Stomach smooth muscle (tissue), 2 donors: Measurements from ENCODE around the gene COQ8B.

Experiments used
- H3K27ac ChIP-seq: one replicate; pipeline ENCODE4 v1.7.0; 2013; ENCODE audit warnings: mild to moderate bottlenecking, low read length, inconsistent platforms
- H3K27me3 ChIP-seq, 2 donors: one replicate each; pipeline ENCODE4 v1.7.0; 2013; ENCODE audit warnings: low read length in 2 of 2; ENCODE audit not compliant: insufficient read depth in 2 of 2, control insufficient read depth in 1 of 2
- H3K36me3 ChIP-seq, 2 donors: one replicate each; pipeline ENCODE4 v1.7.0; 2013; ENCODE audit warnings: low read length in 2 of 2; ENCODE audit not compliant: control insufficient read depth in 2 of 2, insufficient read depth in 2 of 2
- H3K4me1 ChIP-seq: one replicate; pipeline ENCODE4 v1.7.0; 2013; ENCODE audit warnings: low read length; ENCODE audit not compliant: control insufficient read depth, insufficient read depth
- H3K4me3 ChIP-seq, 2 donors: one replicate each; pipeline ENCODE4 v1.7.0; 2013; ENCODE audit warnings: low read length in 2 of 2
- H3K9ac ChIP-seq, 2 donors: one replicate each; pipeline ENCODE4 v1.7.0; 2013; ENCODE audit warnings: low read length in 2 of 2, mild to moderate bottlenecking in 1 of 2
- H3K9me3 ChIP-seq, 2 donors: one replicate each; pipeline ENCODE4 v1.7.0; 2013; ENCODE audit warnings: low read length in 2 of 2; ENCODE audit not compliant: control insufficient read depth in 2 of 2
- donor health status: healthy.
- donor health status: Pancreatic carcinoma.

The COQ8B gene

GRCh38 chr19:40754611-40755247 is 38.0 kb upstream of the COQ8B start:
- Histone ChIP-seq H3K9ac (no peak overlapping the region), H3K9me3 (no peaks in the 10 kb centered on the region), H3K4me3 (no peak overlapping the region), H3K4me1 (peaks cover 36% of the 10 kb centered on the region), H3K27me3 (no peaks in the 10 kb centered on the region), H3K27ac (no peak overlapping the region), H3K36me3 (peaks cover 27 to 28% of the 10 kb centered on the region in 2 donors)

GRCh38 chr19:40752257-40752781 is 35.6 kb upstream of the COQ8B start:
- Histone ChIP-seq H3K9ac (no peak overlapping the region), H3K9me3 (no peaks in the 10 kb centered on the region), H3K27me3 (no peaks in the 10 kb centered on the region), H3K27ac (no peak overlapping the region), H3K4me1 (peaks cover 43% of the 10 kb centered on the region), H3K4me3 (peak overlapping the region; percentile 86 to 93), H3K36me3 (peaks cover 12 to 14% of the 10 kb centered on the region in 2 donors)

GRCh38 chr19:40750874-40751537 is 34.3 kb upstream of the COQ8B start, which contains the start of gene SNRPA:
Gene SNRPA, plus strand, starts transcription at chr19:40751203. Its CDS starts 206 bp downstream, at chr19:40751409.
- H3K4me1 ChIP-seq = peaks cover 41% of the 10 kb centered on the region
- peaks cover 0 to 7% of the 10 kb centered on the region in 2 donors for H3K36me3 ChIP-seq
- no peaks in the 10 kb centered on the region for H3K27me3 ChIP-seq
- H3K9ac ChIP-seq = peak within 1 kb of the TSS; percentile 89 to 96
- H3K27ac ChIP-seq = peak within 1 kb of the TSS; percentile 88
- H3K9me3 ChIP-seq = no peaks in the 10 kb centered on the region
- H3K4me3 ChIP-seq = peak within 1 kb of the TSS; percentile 86 to 93

- Histone ChIP-seq H3K4me3 (peak within 1 kb of the TSS; percentile 86 to 93), H3K27ac (peak within 1 kb of the TSS; percentile 88), H3K9me3 (no peaks in the 10 kb centered on the region), H3K27me3 (no peaks in the 10 kb centered on the region), H3K36me3 (peaks cover 0 to under 1% of the 10 kb centered on the region in 2 donors), H3K9ac (peak within 1 kb of the TSS; percentile 89 to 96), H3K4me1 (peaks cover 34% of the 10 kb centered on the region)
These were observed 33.6 kb upstream of the COQ8B start, which contains the start of gene ACTMAP for GRCh38 chr19:40750058-40750873. Gene ACTMAP, minus strand, starts transcription at chr19:40750477. Its CDS starts 674 bp downstream, at chr19:40749803.

- Histone ChIP-seq H3K27ac (no peak overlapping the region), H3K36me3 (peaks cover 0 to 2% of the 10 kb centered on the region in 2 donors), H3K4me1 (peaks cover 23% of the 10 kb centered on the region), H3K9me3 (no peaks in the 10 kb centered on the region), H3K9ac (no peak overlapping the region), H3K4me3 (no peak overlapping the region), H3K27me3 (no peaks in the 10 kb centered on the region)
These were observed 30.9 kb upstream of the COQ8B start for GRCh38 chr19:40747536-40747935.

GRCh38 chr19:40745402-40745780 is 28.7 kb upstream of the COQ8B start:
- H3K4me1 ChIP-seq = peaks cover 19% of the 10 kb centered on the region
- H3K4me3 ChIP-seq = no peak overlapping the region
- no peak overlapping the region for H3K27ac ChIP-seq
- H3K9me3 ChIP-seq = no peaks in the 10 kb centered on the region
- no peak overlapping the region for H3K9ac ChIP-seq
- H3K27me3 ChIP-seq = no peaks in the 10 kb centered on the region
- peaks cover 0 to 2% of the 10 kb centered on the region in 2 donors for H3K36me3 ChIP-seq

- no peak overlapping the region for H3K9ac ChIP-seq
- H3K36me3 ChIP-seq = peaks cover 2 to 5% of the 10 kb centered on the region in 2 donors
These were observed 28.1 kb upstream of the COQ8B start for GRCh38 chr19:40744554-40745401.

GRCh38 chr19:40743926-40744325 is 27.2 kb upstream of the COQ8B start:
- no peaks in the 10 kb centered on the region for H3K27me3 ChIP-seq

More at GRCh38 chr19:40744554-40745401, 28.1 kb upstream of the COQ8B start:
- no peak overlapping the region for H3K27ac ChIP-seq
- no peaks in the 10 kb centered on the region for H3K27me3 ChIP-seq
- H3K4me3 ChIP-seq = no peak overlapping the region
- no peaks in the 10 kb centered on the region for H3K9me3 ChIP-seq
- peaks cover 21% of the 10 kb centered on the region for H3K4me1 ChIP-seq

GRCh38 chr19:40742886-40743285 is 26.2 kb upstream of the COQ8B start:
- H3K36me3 ChIP-seq = peaks cover 2 to 18% of the 10 kb centered on the region in 2 donors
- H3K4me3 ChIP-seq = no peak overlapping the region
- H3K27me3 ChIP-seq = no peaks in the 10 kb centered on the region
- H3K9me3 ChIP-seq = no peaks in the 10 kb centered on the region
- H3K4me1 ChIP-seq = peaks cover 15% of the 10 kb centered on the region
- no peak overlapping the region for H3K9ac ChIP-seq
- no peak overlapping the region for H3K27ac ChIP-seq

More at GRCh38 chr19:40743926-40744325, 27.2 kb upstream of the COQ8B start:
- no peaks in the 10 kb centered on the region for H3K9me3 ChIP-seq
- no peak overlapping the region for H3K9ac ChIP-seq
- peaks cover 2 to 13% of the 10 kb centered on the region in 2 donors for H3K36me3 ChIP-seq
- no peak overlapping the region for H3K4me3 ChIP-seq
- peaks cover 15% of the 10 kb centered on the region for H3K4me1 ChIP-seq
- H3K27ac ChIP-seq = no peak overlapping the region
